Raji (cell line): Measurements from ENCODE around the gene SCIMP.

Experiments
- POLR2A ChIP-seq: IDR thresholded peaks from 2 replicates; pipeline ENCODE4 v1.6.1; 2011; ENCODE audit warnings: low read depth, low read length, control low read depth; ENCODE audit not compliant: insufficient read depth

Gene SCIMP

DNA sequence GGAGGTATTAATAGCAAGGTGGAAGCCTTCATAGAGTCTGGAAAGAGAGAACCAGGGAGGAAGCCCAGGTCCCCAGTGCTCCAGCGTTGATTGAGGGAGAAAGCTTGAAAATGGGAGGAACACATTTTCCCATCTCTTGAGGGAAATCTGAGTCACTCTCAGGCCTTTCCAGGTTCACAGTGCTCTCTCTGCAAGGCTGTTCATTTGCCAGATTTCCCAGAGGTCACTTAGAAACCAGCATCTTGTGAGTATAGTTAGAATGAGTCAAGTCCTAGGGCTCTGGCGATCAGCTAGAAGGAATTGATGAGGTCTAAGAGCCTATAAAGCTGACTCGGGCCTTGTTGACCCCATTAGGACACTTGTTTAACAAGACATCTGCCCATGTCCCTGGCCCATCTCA, 25.3 kb downstream of the SCIMP start:
- TF ChIP-seq POLR2A = no peak

DNA sequence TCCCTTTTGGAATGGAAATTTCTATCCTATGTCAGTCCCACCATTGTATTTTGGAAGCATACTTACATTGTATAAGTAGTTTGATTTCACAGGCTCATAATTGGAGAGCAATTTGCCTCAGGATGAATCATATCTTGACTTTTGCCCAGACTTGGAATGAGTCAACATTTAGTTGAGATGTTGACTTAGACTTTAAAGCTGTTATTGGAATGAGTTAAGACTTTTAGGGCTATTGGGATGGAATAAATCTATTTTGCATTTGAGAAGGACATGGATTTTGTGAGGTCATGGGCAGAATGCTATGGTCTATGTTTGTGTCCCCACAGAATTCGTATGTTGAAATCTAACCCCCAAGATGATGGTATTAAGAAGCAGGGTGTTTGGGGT, 30.8 kb downstream of the SCIMP start:
- no peak for TF ChIP-seq POLR2A

DNA sequence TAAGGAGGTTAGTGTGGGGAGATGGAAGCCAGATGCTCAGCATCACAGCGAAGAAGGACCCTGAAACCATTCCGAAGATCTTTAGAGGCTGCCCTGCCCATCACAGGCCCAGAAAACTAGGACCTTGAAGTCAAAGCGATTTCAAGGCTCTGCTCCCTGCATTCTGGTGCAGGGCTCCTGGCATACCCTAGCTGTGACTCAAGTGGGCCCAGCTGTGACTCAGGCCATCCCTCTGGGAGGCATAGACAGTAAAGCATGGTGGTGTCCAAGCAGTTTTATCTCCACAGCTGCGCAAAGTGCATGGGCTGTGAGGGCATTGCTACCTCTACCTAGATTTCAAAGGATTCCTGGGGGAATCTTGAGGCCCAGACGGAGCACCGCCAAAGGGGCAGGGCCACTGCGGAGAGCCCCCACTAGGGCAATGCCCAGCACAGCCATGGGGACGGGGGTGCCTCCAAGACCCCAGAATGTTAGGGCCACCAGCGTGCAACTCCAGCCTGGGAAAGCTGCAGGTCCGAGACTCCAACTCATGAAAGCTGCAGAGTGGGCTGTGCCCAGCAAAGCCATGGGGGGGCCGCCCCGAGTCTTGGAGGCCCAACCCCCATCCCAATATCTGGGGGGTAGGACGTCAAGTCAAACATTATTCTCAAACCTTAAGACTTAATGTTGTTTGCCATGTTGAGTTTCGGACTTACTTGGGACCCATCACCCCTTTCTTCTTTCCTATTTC, 31.3 kb downstream of the SCIMP start:
- TF ChIP-seq POLR2A = no peak

- no peak for TF ChIP-seq POLR2A
Observed at GRCh38 chr17:5201011-5201410, 33.6 kb downstream of the SCIMP start.

DNA sequence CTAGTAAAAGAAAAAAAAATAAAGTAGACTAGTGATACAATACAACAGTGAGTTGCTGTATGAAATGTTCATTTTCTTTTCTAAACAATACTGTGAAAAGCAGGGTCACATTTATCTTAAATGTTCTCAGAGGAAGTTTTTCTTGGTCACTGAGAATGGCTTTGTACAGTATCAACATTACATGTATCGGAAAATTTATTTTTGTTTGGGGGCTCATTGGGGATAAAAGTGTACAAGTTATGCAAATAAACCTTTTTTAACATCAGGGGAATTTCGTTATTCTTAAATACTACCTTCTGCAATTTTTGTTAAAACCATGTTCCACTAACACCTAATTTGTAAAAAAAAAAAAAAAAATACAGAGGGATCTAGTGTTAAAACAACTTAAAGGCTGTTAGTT, 34.3 kb downstream of the SCIMP start:
- no peak for TF ChIP-seq POLR2A

DNA sequence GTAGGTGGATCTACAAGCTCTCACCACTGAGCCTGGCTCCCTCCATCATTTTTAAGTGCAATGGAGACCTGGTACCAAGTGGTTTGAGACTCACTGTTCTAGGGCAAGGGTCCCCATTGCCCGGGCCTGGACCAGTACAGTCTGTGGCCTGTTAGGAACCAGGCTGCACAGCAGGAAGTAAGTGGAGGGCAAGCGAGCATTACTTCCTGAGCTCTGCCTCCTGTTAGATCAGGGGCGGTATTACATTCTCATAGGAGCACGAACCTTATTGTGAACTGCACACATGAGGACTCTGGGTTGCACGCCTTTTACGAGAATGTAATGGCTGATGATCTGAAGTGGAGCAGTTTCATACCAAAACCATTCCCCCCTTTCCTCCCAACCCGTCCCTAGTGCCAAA, 36.2 kb downstream of the SCIMP start:
- TF ChIP-seq POLR2A = peak; percentile 42

DNA sequence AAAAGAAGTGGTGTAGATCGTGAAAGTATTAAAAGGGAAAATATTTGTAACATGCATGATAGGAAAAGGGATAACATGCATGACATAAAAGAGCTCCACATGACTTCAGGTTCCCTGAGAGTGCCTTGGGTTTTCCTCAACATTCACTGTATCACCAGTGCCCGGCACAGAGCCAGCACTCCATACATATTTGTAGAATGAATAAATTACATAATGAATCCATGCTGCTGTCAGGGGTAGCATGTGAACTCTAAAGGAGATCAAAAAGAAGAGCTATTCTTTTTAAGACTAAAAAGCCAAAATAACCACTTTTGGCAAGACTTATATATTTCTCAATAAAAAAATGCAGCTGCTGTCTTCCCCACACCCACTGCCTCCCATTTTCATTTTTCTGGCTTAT, 40.3 kb downstream of the SCIMP start:
- no peak for TF ChIP-seq POLR2A

- TF ChIP-seq POLR2A = peak; percentile 77
Observed at GRCh38 chr17:5191541-5192417, 42.9 kb downstream of the SCIMP start, which contains the start of gene ZNF594. ZNF594 (minus strand) TSS chr17:5191868; CDS start chr17:5184256, 7,612 bp downstream.

GRCh38 chr17:5184288-5184687, 50.4 kb downstream of the SCIMP start:
- no peak for TF ChIP-seq POLR2A

- no peak for TF ChIP-seq POLR2A
Observed at GRCh38 chr17:5183410-5183793, 51.3 kb downstream of the SCIMP start.

- TF ChIP-seq POLR2A = no peak
Observed at GRCh38 chr17:5182597-5183409, 51.9 kb downstream of the SCIMP start.

DNA sequence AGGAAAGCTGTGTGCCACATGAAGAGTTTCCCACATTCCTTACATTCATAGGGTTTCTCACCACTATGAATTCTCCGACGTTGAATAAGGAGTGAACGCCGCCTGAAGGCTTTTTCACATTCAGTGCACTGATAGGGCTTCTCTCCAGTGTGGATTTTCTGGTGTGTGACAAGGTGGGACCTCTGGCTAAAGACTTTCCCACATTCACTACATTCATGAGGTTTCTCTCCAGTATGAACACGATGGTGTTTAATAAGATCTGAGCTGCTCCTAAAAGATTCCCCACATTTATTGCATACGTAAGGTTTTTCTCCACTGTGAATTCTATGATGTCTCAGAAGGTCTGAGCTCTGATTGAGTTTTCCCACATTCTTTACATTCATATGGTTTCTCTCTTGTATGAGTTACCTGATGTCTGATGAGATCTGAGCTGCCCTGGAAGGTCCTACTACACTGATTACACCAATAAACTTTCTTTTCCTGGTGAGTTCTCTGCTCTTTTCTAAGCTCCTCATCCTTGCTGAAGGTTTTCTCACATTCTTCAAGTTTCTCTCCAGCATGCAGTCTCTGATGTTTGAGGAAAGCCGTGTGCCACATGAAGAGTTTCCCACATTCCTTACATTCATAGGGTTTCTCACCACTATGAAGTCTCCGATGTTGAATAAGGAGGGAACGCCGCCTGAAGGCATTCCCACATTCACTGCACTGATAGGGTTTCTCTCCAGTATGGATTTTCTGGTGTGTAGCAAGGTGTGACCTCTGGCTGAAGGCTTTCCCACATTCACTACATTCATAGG, 53.0 kb downstream of the SCIMP start:
- no peak for TF ChIP-seq POLR2A

DNA sequence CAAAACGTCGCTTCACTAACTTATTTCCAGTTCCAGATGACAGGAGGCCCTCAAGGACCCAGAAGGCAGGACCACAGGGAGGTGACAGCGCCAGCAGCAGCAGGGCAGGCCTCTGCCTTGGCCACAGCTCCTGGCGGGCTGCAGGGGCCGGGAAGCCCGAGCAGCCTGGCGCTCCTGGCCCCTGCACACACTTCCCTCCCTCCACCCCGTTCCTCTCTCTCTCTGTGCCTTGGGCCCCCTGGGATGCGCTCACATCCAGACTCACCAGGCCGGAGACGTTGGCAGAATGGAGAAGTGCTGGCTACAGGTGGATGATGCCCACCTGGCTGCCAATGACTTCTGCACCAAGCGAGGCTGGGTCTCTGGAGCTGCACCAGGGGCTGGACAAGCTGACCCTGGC, 55.7 kb downstream of the SCIMP start:
- TF ChIP-seq POLR2A = no peak

DNA sequence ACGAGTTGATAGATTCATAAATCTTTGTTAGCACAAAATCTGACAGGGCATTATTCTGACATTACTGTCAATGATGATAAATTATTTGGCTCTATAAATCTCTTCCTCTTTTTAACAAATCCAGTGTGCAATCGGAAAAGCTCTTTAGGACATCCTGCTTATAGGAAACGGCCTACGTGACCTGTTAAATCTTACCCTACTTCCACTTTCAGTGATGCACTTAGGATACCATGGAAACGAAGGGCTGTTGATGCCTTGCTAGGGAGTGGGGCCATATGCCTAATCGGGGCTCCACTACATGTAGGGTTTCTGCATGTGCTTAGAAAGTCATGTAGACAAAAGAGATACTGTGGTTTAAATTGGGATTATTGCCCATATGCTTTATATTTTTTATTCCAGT, 70.2 kb downstream of the SCIMP start:
- no peak for TF ChIP-seq POLR2A
